HFFc6 (cell line): ENCODE measurements around the gene LMAN2. TPM values are rescaled to one million over a fixed set of nuclear protein-coding genes. Genes with fewer than 3 reads are reported as not detected.

Experiments used
- DNase-seq: peaks from one replicate; pipeline ENCODE4 v3.0.0-alpha.2; 2018
- H3K27ac Mint-ChIP-seq: 2 replicates; pipeline ENCODE4 v1.8.0; 2020; ENCODE audit warnings: mild to moderate bottlenecking, mixed read lengths
- H3K27me3 Mint-ChIP-seq: 2 replicates; pipeline ENCODE4 v1.8.0; 2021; ENCODE audit warnings: mild to moderate bottlenecking, moderate library complexity, mixed read lengths; ENCODE audit not compliant: insufficient read depth
- H3K36me3 Mint-ChIP-seq: 2 replicates; pipeline ENCODE4 v1.8.0; 2021; ENCODE audit warnings: low read depth, mixed read lengths
- H3K4me1 Mint-ChIP-seq: 2 replicates; pipeline ENCODE4 v1.8.0; 2020; ENCODE audit warnings: low read depth, mixed read lengths
- H3K4me3 Mint-ChIP-seq: 2 replicates; pipeline ENCODE4 v1.8.0; 2020; ENCODE audit warnings: mild to moderate bottlenecking, moderate library complexity, mixed read lengths
- H3K9me3 Mint-ChIP-seq: 2 replicates; pipeline ENCODE4 v1.8.0; 2020; ENCODE audit warnings: mild to moderate bottlenecking, mixed read lengths
- CTCF ChIP-seq: fragments of 200-600 bp; sonication (generic); IDR thresholded peaks from 2 replicates; pipeline ENCODE4 v1.5.0; 2021; ENCODE audit warnings: antibody characterized with exemption, mild to moderate bottlenecking
- total RNA-seq, 6 experiments: library from RNA; stranded (reverse); fragmentation: NEBNext Ultra II Directional; extraction: Animal tissue kit (Norgen Biotek cat#: 25700); gene quantifications; 2 replicates in 1 of 6; 3 replicates in 5 of 6; pipeline ENCODE4 v1.2.3, GENCODE V29; 2021

LMAN2 gene
- total RNA-seq, 6 experiments from 2014 or later: 153 to 169 (median 164) TPM

GRCh38 chr5:177293819-177294581 lies 57.5 kb downstream of the LMAN2 start:
- Mint-ChIP-seq H3K27ac (no peak overlapping the region), H3K36me3 (peaks cover 7% of the 10 kb centered on the region; the same call in 1 of the 2 replicates), H3K27me3 (no peaks in the 10 kb centered on the region; the same call in none of the 2 replicates), H3K4me3 (no peak overlapping the region), H3K9me3 (no peaks in the 10 kb centered on the region), H3K4me1 (no peaks in the 10 kb centered on the region; the same call in 1 of the 2 replicates)
- no peak for DNase-seq
- TF ChIP-seq CTCF: no peak

- no peak for DNase-seq
- H3K27ac Mint-ChIP-seq: no peak overlapping the region
- no peaks in the 10 kb centered on the region for H3K4me1 Mint-ChIP-seq
- peaks cover 5% of the 10 kb centered on the region; the same call in 1 of the 2 replicates for H3K36me3 Mint-ChIP-seq
- no peak for TF ChIP-seq CTCF
- no peaks in the 10 kb centered on the region for H3K9me3 Mint-ChIP-seq
- no peak overlapping the region for H3K4me3 Mint-ChIP-seq
- H3K27me3 Mint-ChIP-seq: no peaks in the 10 kb centered on the region; the same call in 1 of the 2 replicates
Observed at GRCh38 chr5:177291735-177292134, 59.7 kb downstream of the LMAN2 start.

GRCh38 chr5:177290816-177291596 lies 60.5 kb downstream of the LMAN2 start:
- Mint-ChIP-seq H3K36me3 (peaks cover 5% of the 10 kb centered on the region; the same call in 1 of the 2 replicates), H3K4me1 (no peaks in the 10 kb centered on the region), H3K4me3 (no peak overlapping the region), H3K27ac (no peak overlapping the region), H3K9me3 (no peaks in the 10 kb centered on the region), H3K27me3 (no peaks in the 10 kb centered on the region; the same call in 1 of the 2 replicates)
- no peak for TF ChIP-seq CTCF
- DNase-seq: no peak

- TF ChIP-seq CTCF: no peak
- H3K27ac Mint-ChIP-seq: no peak overlapping the region
- H3K36me3 Mint-ChIP-seq: peaks cover 11% of the 10 kb centered on the region
- no peaks in the 10 kb centered on the region; the same call in 1 of the 2 replicates for H3K27me3 Mint-ChIP-seq
- H3K4me3 Mint-ChIP-seq: no peak overlapping the region
- no peaks in the 10 kb centered on the region for H3K4me1 Mint-ChIP-seq
- no peak for DNase-seq
- H3K9me3 Mint-ChIP-seq: no peaks in the 10 kb centered on the region
Observed at GRCh38 chr5:177288191-177288590, 63.3 kb downstream of the LMAN2 start.

Other genes starting within 250 kb of the LMAN2 start
- 10 to 100 TPM; 42.6 to 56.4 (median 48.4) TPM for gene NSD1, start 217.9 kb downstream of the LMAN2 start, total RNA-seq
- 10 to 100 TPM; 23.3 to 31.4 (median 26.4) TPM for gene RAB24, start 47.9 kb downstream of the LMAN2 start, total RNA-seq
- 100 to 1,000 TPM; 182 to 225 (median 217) TPM for gene PRELID1, start 47.9 kb downstream of the LMAN2 start, total RNA-seq
- gene MXD3, start 39.8 kb downstream of the LMAN2 start, total RNA-seq: 10 to 100 TPM in 5 of 6 experiments, 1 to 10 TPM in 1; 7.7 to 17.0 (median 15.3) TPM
- 1 to 10 TPM; 1.0 to 2.2 (median 1.2) TPM for gene RGS14, start 6.3 kb upstream of the LMAN2 start, total RNA-seq
- gene SLC34A1, start 32.8 kb upstream of the LMAN2 start, total RNA-seq: not detected
- not detected for gene PFN3, start 49.0 kb upstream of the LMAN2 start, total RNA-seq
- gene F12, start 57.9 kb upstream of the LMAN2 start, total RNA-seq: 1 to 10 TPM in 1 of 6 experiments, under 1 TPM in 5; 0.63 to 1.2 (median 0.87) TPM
- gene GRK6, start 75.0 kb upstream of the LMAN2 start, total RNA-seq: 10 to 100 TPM; 25.8 to 30.7 (median 28.0) TPM
- gene PRR7, start 95.1 kb upstream of the LMAN2 start, total RNA-seq: 10 to 100 TPM in 4 of 6 experiments, 1 to 10 TPM in 2; 8.9 to 16.9 (median 10.4) TPM
- gene DBN1, start 122.0 kb upstream of the LMAN2 start, total RNA-seq: 100 to 1,000 TPM; 346 to 394 (median 358) TPM
- 100 to 1,000 TPM; 339 to 353 (median 343) TPM for gene PDLIM7, start 145.9 kb upstream of the LMAN2 start, total RNA-seq
- gene DOK3, start 158.2 kb upstream of the LMAN2 start, total RNA-seq: 1 to 10 TPM; 1.1 to 2.6 (median 1.3) TPM
- 100 to 1,000 TPM in 3 of 6 experiments, 10 to 100 TPM in 3; 83.8 to 105 (median 98.5) TPM for gene DDX41, start 165.3 kb upstream of the LMAN2 start, total RNA-seq
- 10 to 100 TPM; 16.1 to 25.6 (median 21.6) TPM for gene FAM193B, start 202.9 kb upstream of the LMAN2 start, total RNA-seq
- 100 to 1,000 TPM; 350 to 457 (median 354) TPM for gene TMED9, start 240.5 kb upstream of the LMAN2 start, total RNA-seq
- 10 to 100 TPM; 39.5 to 54.0 (median 42.9) TPM for gene B4GALT7, start 248.5 kb upstream of the LMAN2 start, total RNA-seq